Osteocyte (in vitro differentiated cells): ENCODE data around the gene SPIRE2. TPM values are rescaled to one million over a fixed set of nuclear protein-coding genes. Genes with fewer than 3 reads are reported as not detected.
A peak's percentile ranks its signal among the peaks of the same experiment; 100 is the strongest.
"Not testable (repeated sequence)": the region's sequence is repeated elsewhere in the genome, so short reads cannot be mapped to it uniquely, and the experiment has no call there.

Source experiments
- DNase-seq: peaks from one replicate; pipeline ENCODE4 v3.0.0; 2021; ENCODE audit warnings: mixed read lengths; ENCODE audit not compliant: unreplicated experiment; ENCODE audit errors: extremely low spot score
- H3K27ac Mint-ChIP-seq: one replicate; pipeline ENCODE4 v1.8.0; 2021; ENCODE audit warnings: mild to moderate bottlenecking, mixed read lengths; ENCODE audit not compliant: unreplicated experiment
- H3K27me3 Mint-ChIP-seq: one replicate; pipeline ENCODE4 v1.8.0; 2021; ENCODE audit warnings: mixed read lengths; ENCODE audit not compliant: unreplicated experiment
- H3K36me3 Mint-ChIP-seq: one replicate; pipeline ENCODE4 v1.8.0; 2021; ENCODE audit warnings: mixed read lengths; ENCODE audit not compliant: unreplicated experiment
- H3K4me1 Mint-ChIP-seq: one replicate; pipeline ENCODE4 v1.8.0; 2021; ENCODE audit warnings: mixed read lengths; ENCODE audit not compliant: unreplicated experiment
- H3K4me3 Mint-ChIP-seq: one replicate; pipeline ENCODE4 v1.8.0; 2021; ENCODE audit warnings: mild to moderate bottlenecking, moderate library complexity, mixed read lengths; ENCODE audit not compliant: unreplicated experiment
- H3K9me3 Mint-ChIP-seq: one replicate; pipeline ENCODE4 v1.8.0; 2021; ENCODE audit warnings: mixed read lengths; ENCODE audit not compliant: unreplicated experiment
- CTCF ChIP-seq: fragments of 200-600 bp; sonication (generic); IDR thresholded peaks from 2 replicates; pipeline ENCODE4 v1.5.0; 2021; ENCODE audit warnings: antibody characterized with exemption, mild to moderate bottlenecking, moderate library complexity
- long read RNA-seq: library from polyadenylated mRNA; unstranded; transcript quantifications from one replicate; pipeline ENCODE4 v2.0.0, GENCODE V29; 2021
- total RNA-seq: library from RNA; stranded (reverse); gene quantifications from 2 replicates; pipeline ENCODE4 v1.2.1, GENCODE V29; 2021

The SPIRE2 gene
- total RNA-seq = 4.1 and 4.6 TPM in 2 replicates
- long read RNA-seq, partial matches to known transcripts = 0 of 1 reads
- long read RNA-seq, other reads (novel, unspliced or antisense) = 1 of 1 reads

- Mint-ChIP-seq H3K4me1 (peaks cover 13% of the 10 kb centered on the region), H3K36me3 (no peaks in the 10 kb centered on the region), H3K27ac (peak within 1 kb of the TSS; percentile 67), H3K9me3 (no peaks in the 10 kb centered on the region), H3K27me3 (no peaks in the 10 kb centered on the region), H3K4me3 (peak within 1 kb of the TSS; percentile 72)
- TF ChIP-seq CTCF = no peak
- DNase-seq = peak; percentile 95
Observed at GRCh38 chr16:89828199-89828869, at the start of gene SPIRE2. Gene SPIRE2, plus strand, starts transcription at chr16:89828475. Its CDS starts 76 bp downstream, at chr16:89828551.

- peaks cover 15% of the 10 kb centered on the region for H3K36me3 Mint-ChIP-seq
- H3K4me1 Mint-ChIP-seq = no peaks in the 10 kb centered on the region
- H3K27ac Mint-ChIP-seq = no peak overlapping the region
- TF ChIP-seq CTCF = no peak
- no peak overlapping the region for H3K4me3 Mint-ChIP-seq
- no peaks in the 10 kb centered on the region for H3K9me3 Mint-ChIP-seq
- no peaks in the 10 kb centered on the region for H3K27me3 Mint-ChIP-seq
- no peak for DNase-seq
Observed at GRCh38 chr16:89779231-89779908, 48.9 kb upstream of the SPIRE2 start.

GRCh38 chr16:89779909-89780305 lies 48.4 kb upstream of the SPIRE2 start:
- Mint-ChIP-seq H3K4me1 (no peaks in the 10 kb centered on the region), H3K27me3 (no peaks in the 10 kb centered on the region), H3K9me3 (no peaks in the 10 kb centered on the region), H3K4me3 (no peak overlapping the region), H3K36me3 (peaks cover 15% of the 10 kb centered on the region), H3K27ac (no peak overlapping the region)
- no peak for DNase-seq
- TF ChIP-seq CTCF = no peak

- H3K27me3 Mint-ChIP-seq = no peaks in the 10 kb centered on the region
- H3K27ac Mint-ChIP-seq = no peak overlapping the region
- H3K4me3 Mint-ChIP-seq = no peak overlapping the region
- DNase-seq = no peak
- no peaks in the 10 kb centered on the region for H3K4me1 Mint-ChIP-seq
- no peak for TF ChIP-seq CTCF
- peaks cover 9% of the 10 kb centered on the region for H3K36me3 Mint-ChIP-seq
- no peaks in the 10 kb centered on the region for H3K9me3 Mint-ChIP-seq
Observed at GRCh38 chr16:89782489-89782888, 45.8 kb upstream of the SPIRE2 start.

- not testable (repeated sequence) for H3K27me3 Mint-ChIP-seq, H3K27ac Mint-ChIP-seq, H3K4me3 Mint-ChIP-seq, H3K9me3 Mint-ChIP-seq, H3K4me1 Mint-ChIP-seq, DNase-seq
- H3K36me3 Mint-ChIP-seq = peaks cover 10% of the 10 kb centered on the region
Observed at GRCh38 chr16:89783952-89784351, 44.3 kb upstream of the SPIRE2 start.
